Measurements from ENCODE around the gene NPTXR. TPM values are rescaled to one million over a fixed set of nuclear protein-coding genes. Genes with fewer than 3 reads are reported as not detected.

The NPTXR gene
- total and polyA plus RNA-seq, 10 donors, result 0.24 to 11.5 (median 4.7) TPM

- H3K27ac ChIP-seq, result peak overlapping the region in 1 of 8 donors; percentile 2
- intact Hi-C loops (cut with DNase I; ENCODE audit: low total_unique reads), result no loop called here
- 85 to 98% (median 94%) methylated on average over 8 of the region's 8 CpGs for WGBS, 5 donors
- peaks cover 0 to 5% (median 0%) of the 10 kb centered on the region in 7 donors for H3K27me3 ChIP-seq (replicated peaks in 1 of 7)
- no peak overlapping the region for H3K4me3 ChIP-seq
- no peaks in the 10 kb centered on the region for H3K9me3 ChIP-seq
- no peak for DNase-seq
- peaks cover 0 to 62% (median 25%) of the 10 kb centered on the region in 6 donors for H3K36me3 ChIP-seq
- no peak for TF ChIP-seq POLR2AphosphoS5 (IDR thresholded peaks at IDR 0.05)
- no peak for TF ChIP-seq CTCF (IDR thresholded peaks at IDR 0.05 in 8 of 11, conservative IDR thresholded peaks at IDR 0.05 in 3 of 11)
- peaks cover 30 to 94% (median 73%) of the 10 kb centered on the region in 6 donors for H3K4me1 ChIP-seq
These were observed 24.5 kb upstream of the NPTXR start for GRCh38 chr22:38868286-38868721.

- peaks cover 0 to 2% (median 0%) of the 10 kb centered on the region in 7 donors for H3K27me3 ChIP-seq (replicated peaks in 1 of 7)
- H3K36me3 ChIP-seq, result peaks cover 0 to 67% (median 25%) of the 10 kb centered on the region in 6 donors
- DNase-seq, result no peak
- no peaks in the 10 kb centered on the region for H3K9me3 ChIP-seq
- intact Hi-C loops (cut with DNase I; ENCODE audit: low total_unique reads), result no loop called here
- WGBS, 5 donors, result 89 to 92% (median 92%) methylated on average over 17 to 18 of the region's 18 CpGs
- no peak overlapping the region for H3K4me3 ChIP-seq
- H3K4me1 ChIP-seq, result peaks cover 31 to 94% (median 73%) of the 10 kb centered on the region in 6 donors
- H3K27ac ChIP-seq, result peak overlapping the region in 5 of 8 donors; percentile 9 to 84 (median 83)
- TF ChIP-seq CTCF (IDR thresholded peaks at IDR 0.05 in 8 of 11, conservative IDR thresholded peaks at IDR 0.05 in 3 of 11) (no peak), POLR2A (IDR thresholded peaks at IDR 0.05) (no peak), POLR2AphosphoS5 (IDR thresholded peaks at IDR 0.05) (peak in 1 of 3 donors; percentile 9)
These were observed 23.9 kb upstream of the NPTXR start for GRCh38 chr22:38867471-38868285.

GRCh38 chr22:38867124-38867455 lies 23.3 kb upstream of the NPTXR start:
- no peaks in the 10 kb centered on the region for H3K9me3 ChIP-seq
- H3K4me3 ChIP-seq, result peak overlapping the region in 6 of 8 donors; percentile 10 to 65 (median 34)
- H3K4me1 ChIP-seq, result peaks cover 33 to 97% (median 78%) of the 10 kb centered on the region in 6 donors
- WGBS, 5 donors, result 60 to 86% (median 76%) methylated on average over 8 to 13 of the region's 13 CpGs
- no peak for DNase-seq
- peak overlapping the region in 6 of 8 donors; percentile 65 to 84 (median 80) for H3K27ac ChIP-seq
- no peak for TF ChIP-seq POLR2A (IDR thresholded peaks at IDR 0.05)
- intact Hi-C loops (cut with DNase I; ENCODE audit: low total_unique reads), result no loop called here
- no peaks in the 10 kb centered on the region for H3K27me3 ChIP-seq (replicated peaks in 1 of 7)
- peaks cover 0 to 67% (median 25%) of the 10 kb centered on the region in 6 donors for H3K36me3 ChIP-seq

- Histone ChIP-seq H3K27ac (peak overlapping the region in 7 of 8 donors; percentile 46 to 84 (median 76)), H3K4me3 (peak overlapping the region in 7 of 8 donors; percentile 25 to 65 (median 38)), H3K4me1 (peaks cover 33 to 100% (median 82%) of the 10 kb centered on the region in 6 donors), H3K27me3 (replicated peaks in 1 of 7) (no peaks in the 10 kb centered on the region), H3K9me3 (no peaks in the 10 kb centered on the region), H3K36me3 (peaks cover 0 to 67% (median 25%) of the 10 kb centered on the region in 6 donors)
- peak; percentile 88 for DNase-seq
- 73 to 84% (median 81%) methylated on average over 45 to 75 of the region's 75 CpGs for whole genome bisulfite sequencing, 5 donors
- TF ChIP-seq POLR2A (IDR thresholded peaks at IDR 0.05) (no peak), CTCF (IDR thresholded peaks at IDR 0.05 in 8 of 11, conservative IDR thresholded peaks at IDR 0.05 in 3 of 11) (peak in 2 of 11 experiments; percentile 6 to 12), POLR2AphosphoS5 (IDR thresholded peaks at IDR 0.05) (peak; percentile 73 to 86 (median 85))
- intact Hi-C loops (cut with DNase I; ENCODE audit: low total_unique reads), result no loop called here
These were observed 22.7 kb upstream of the NPTXR start for GRCh38 chr22:38866399-38867123.

Measured in spleen (tissue), 11 donors.